ENCODE measurements around the gene EPHB3. TPM values are rescaled to one million over a fixed set of nuclear protein-coding genes. Genes with fewer than 3 reads are reported as not detected.
A peak's percentile ranks its signal among the peaks of the same experiment; 100 is the strongest.

The EPHB3 gene
- polyA plus RNA-seq, 1 donor from 2014 or later = not detected

DNA sequence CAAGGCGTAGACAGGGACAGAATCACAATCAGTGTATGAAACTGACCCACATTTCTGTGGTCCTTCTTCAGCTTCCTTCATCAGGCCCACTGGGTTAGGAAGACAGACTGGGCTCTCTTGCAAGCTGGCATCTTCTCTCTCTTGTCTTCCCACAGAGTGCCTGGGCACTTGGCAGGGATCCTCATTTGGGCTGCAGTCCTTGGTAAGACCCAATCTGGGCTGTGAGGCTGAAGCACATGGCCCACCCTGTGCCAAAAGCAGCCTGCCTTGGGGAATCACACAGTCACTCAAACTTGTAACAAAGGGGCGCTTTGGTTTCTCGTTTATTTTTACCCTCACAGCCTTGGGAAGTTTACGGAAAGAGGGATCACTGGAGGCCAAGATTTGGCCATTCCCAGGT lies 8.2 kb upstream of the EPHB3 start:
- Mint-ChIP-seq H3K36me3 (no peaks in the 10 kb centered on the region), H3K9me3 (no peaks in the 10 kb centered on the region), H3K27me3 (peaks cover 42% of the 10 kb centered on the region), H3K4me1 (no peaks in the 10 kb centered on the region), H3K27ac (no peak overlapping the region), H3K4me3 (no peak overlapping the region)

DNA sequence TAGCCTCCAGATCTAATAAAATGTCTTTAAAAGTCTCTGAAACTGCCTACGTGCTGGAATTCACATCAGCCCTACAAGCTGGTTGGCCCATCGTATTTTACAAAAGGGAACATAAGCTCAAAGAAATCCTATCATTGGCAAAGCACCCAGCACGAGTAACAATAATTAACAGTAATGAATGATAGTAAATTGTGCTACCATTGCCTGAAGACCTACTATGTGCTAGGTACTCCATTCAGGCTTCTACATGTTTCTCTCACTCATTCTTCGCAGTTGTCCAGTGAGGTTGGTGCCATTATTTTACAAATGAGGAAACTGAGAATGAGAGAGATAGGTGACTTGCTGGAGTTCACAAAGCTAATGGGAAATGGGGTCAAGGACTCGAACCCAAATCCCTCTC lies 7.1 kb upstream of the EPHB3 start:
- Mint-ChIP-seq H3K4me3 (no peak overlapping the region), H3K9me3 (no peaks in the 10 kb centered on the region), H3K27ac (no peak overlapping the region), H3K27me3 (peaks cover 42% of the 10 kb centered on the region), H3K36me3 (no peaks in the 10 kb centered on the region), H3K4me1 (no peaks in the 10 kb centered on the region)

DNA sequence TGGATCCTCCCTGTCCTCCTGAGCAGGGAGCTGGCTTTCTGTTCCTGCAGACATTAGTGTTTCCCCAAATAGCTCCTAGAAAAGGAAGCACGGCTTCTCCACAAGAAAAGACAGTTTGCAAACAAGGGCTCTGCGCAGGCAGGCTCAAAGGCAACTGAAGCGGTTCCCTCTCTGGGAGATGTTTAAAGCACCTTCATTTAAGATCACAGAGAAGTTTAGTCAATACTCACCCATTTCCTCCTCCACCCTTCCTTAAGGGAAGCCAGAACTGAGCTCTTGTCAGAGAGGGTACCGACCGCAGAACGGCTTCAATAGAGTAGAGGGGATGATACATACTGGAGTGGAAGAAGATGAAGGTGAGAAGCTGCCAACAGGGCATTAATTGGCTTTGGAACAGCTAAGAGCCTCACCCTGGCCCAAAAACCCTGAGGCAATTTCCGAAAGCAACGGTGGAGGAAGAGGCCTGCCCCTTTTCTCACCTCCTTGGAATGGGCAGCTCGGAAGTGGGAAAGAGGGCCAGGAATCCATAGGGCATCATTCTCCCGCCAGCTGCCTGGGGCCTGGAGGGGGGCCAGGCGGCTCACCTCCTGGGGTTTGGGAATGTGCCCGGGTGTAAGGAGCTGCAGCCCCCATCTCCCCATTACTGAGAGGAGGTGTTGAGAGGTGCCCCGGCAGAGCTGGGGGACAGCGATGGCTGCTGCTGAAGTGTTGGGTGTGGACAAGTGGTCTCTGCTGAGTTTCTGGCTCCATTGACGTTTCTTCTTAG lies 4.8 kb upstream of the EPHB3 start:
- Mint-ChIP-seq H3K4me1 (peaks cover 7 to 11% (median 10%) of the 10 kb centered on the region in 3 donors), H3K9me3 (peaks cover 0 to 5% (median 0%) of the 10 kb centered on the region in 3 donors), H3K27me3 (peaks cover 44% of the 10 kb centered on the region), H3K4me3 (no peak overlapping the region), H3K27ac (peak overlapping the region in 1 of 3 donors; percentile 26), H3K36me3 (peaks cover 2% of the 10 kb centered on the region)

DNA sequence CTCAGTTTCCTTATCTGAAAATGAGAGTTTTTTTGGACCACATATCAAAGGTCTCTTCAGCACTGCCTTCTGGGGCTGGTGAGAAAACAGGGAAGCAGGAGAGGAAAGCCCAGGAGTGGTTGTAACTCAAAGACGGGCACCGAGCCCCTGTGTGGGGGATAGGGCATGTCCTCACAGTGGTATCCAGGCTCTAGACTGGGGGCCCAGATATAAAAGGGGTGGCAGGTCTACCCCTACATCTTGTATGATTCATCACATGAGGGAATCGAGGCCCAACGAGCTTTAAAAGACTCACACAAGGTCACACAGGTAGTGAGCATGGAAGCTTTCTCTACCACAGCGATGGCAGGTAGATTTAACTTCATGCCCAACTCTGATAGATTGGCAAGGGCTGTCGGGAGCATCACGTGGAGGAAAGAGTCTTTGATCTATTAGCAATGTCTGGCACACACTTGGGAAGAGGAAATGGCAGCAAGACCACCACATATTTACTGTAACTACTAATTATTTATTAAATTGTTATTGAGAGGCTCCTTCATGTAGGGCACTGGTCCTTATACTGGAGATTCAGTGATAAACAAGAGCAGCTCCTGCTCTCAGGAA lies 4.1 kb upstream of the EPHB3 start:
- H3K27ac Mint-ChIP-seq = peak overlapping the region in 1 of 3 donors; percentile 47
- peaks cover 7 to 11% (median 10%) of the 10 kb centered on the region in 3 donors for H3K4me1 Mint-ChIP-seq
- no peak overlapping the region for H3K4me3 Mint-ChIP-seq
- peaks cover 40% of the 10 kb centered on the region for H3K27me3 Mint-ChIP-seq
- H3K36me3 Mint-ChIP-seq = peaks cover 2% of the 10 kb centered on the region
- H3K9me3 Mint-ChIP-seq = peaks cover 0 to 5% (median 0%) of the 10 kb centered on the region in 3 donors

DNA sequence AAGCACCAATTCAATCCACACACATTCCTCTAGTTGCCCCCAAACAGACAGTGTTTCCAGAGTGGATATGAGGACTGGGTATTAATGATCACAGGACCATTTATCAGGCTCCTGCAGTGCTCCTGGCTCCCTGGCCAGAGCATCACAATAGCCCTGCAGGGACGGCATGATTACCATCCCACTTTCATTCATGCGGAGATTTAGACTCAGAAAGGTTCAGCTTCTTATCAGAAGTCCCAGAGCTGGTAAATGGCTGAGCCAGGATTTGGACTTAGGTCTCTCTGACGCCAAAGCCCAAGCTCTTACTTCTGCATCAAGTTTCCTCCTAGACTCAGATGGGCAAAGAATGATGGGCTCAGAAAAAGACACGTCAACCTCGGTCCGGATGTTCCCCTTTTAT lies 2.9 kb upstream of the EPHB3 start:
- peaks cover 31% of the 10 kb centered on the region for H3K27me3 Mint-ChIP-seq
- peaks cover 2% of the 10 kb centered on the region for H3K36me3 Mint-ChIP-seq
- H3K4me3 Mint-ChIP-seq = no peak overlapping the region
- no peak overlapping the region for H3K27ac Mint-ChIP-seq
- peaks cover 0 to 5% (median 0%) of the 10 kb centered on the region in 3 donors for H3K9me3 Mint-ChIP-seq
- H3K4me1 Mint-ChIP-seq = peaks cover 7 to 13% (median 13%) of the 10 kb centered on the region in 3 donors

DNA sequence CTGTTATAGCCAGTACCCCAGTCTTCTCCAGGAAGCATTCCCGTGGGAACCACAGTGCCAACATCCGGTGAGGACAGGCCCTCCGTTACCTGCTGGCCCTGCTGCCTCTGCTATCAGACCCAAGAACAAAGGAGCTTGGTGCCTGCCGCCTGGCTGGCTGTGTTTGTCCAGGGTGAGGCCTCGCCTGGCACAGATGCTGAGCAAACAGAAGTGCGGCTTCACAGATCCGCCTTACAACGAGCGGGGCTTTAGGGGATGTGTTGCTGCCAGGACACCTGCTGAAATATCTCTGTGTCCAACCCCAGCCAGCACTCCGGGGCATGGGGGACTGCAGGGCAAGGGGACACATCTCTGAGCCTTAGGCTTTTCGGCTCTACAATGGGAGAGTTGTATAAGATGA lies 2.2 kb upstream of the EPHB3 start:
- Mint-ChIP-seq H3K36me3 (peaks cover 2% of the 10 kb centered on the region), H3K9me3 (peaks cover 0 to 5% (median 0%) of the 10 kb centered on the region in 3 donors), H3K27me3 (peaks cover 31% of the 10 kb centered on the region), H3K27ac (no peak overlapping the region), H3K4me1 (peaks cover 7 to 13% (median 13%) of the 10 kb centered on the region in 3 donors), H3K4me3 (no peak overlapping the region)

DNA sequence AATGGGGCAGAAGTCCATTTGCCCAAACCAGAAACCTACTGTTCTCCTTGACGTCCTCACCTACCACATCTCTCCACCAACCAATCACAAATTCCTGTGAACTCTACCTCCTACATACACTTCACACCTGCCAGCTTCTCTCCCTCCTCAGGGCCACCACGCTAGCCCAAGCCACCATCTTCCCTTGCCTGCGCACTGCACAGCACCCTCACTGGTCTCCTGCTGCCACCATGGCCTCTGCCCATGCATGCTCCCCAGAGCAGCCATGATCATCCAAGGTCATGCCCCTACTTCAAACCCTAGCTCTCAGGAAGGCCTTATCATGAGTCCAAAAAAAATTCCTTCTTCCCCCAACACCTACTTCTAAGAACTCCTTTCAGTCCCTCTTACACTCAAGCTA lies 1.1 kb upstream of the EPHB3 start:
- Mint-ChIP-seq H3K36me3 (peaks cover 2% of the 10 kb centered on the region), H3K4me3 (peak overlapping the region; percentile 36 to 92 (median 80)), H3K27ac (peak overlapping the region in 2 of 3 donors; percentile 32 to 90), H3K27me3 (peaks cover 31% of the 10 kb centered on the region), H3K9me3 (peaks cover 0 to 5% (median 0%) of the 10 kb centered on the region in 3 donors), H3K4me1 (peaks cover 7 to 15% (median 13%) of the 10 kb centered on the region in 3 donors)

DNA sequence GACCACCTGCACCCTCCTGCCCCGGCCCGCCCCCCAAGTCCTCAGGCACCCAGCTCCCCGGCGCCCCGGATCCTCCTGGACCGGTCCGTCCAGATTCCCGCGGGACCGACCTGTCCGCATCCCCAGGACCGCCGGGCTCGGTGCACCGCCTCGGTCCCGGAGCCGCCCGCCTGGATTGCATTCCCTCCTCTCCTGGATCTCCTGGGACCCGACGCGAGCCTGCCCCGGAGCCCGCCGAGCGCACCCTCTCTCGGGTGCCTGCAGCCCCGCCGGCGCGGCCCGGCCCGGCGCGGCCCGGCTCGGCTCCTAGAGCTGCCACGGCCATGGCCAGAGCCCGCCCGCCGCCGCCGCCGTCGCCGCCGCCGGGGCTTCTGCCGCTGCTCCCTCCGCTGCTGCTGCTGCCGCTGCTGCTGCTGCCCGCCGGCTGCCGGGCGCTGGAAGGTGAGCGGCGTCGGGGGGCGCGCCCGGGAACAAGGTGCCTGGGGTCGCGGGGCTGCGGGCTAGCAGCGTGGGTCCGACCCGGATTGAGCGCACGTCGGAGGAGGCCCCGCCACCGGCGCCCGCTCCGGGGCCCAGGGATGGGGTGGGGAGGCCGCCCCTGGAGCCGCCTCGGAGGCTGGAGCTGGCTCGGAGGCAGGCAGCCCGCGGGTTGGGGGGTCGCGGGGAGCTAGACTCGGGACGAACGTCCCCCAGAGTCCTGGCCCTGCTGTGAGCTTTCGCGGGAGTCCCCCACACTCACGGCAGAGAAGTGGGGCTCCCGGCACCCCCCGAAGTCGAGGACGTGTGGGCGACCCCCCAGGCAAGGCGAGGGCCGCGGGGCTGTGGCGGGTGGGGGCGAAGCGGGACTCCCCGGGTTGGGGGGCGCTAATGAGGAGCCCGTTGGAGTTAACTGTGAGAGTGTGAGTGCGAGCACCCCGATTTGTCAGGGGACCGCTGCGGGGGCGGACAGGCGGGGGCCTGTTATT lies 610 bp downstream of the EPHB3 start:
- H3K4me3 Mint-ChIP-seq = peak overlapping the region; percentile 36 to 92 (median 80)
- peaks cover 2% of the 10 kb centered on the region for H3K36me3 Mint-ChIP-seq
- no peak overlapping the region for H3K27ac Mint-ChIP-seq
- H3K4me1 Mint-ChIP-seq = peaks cover 7 to 15% (median 15%) of the 10 kb centered on the region in 3 donors
- peaks cover 21% of the 10 kb centered on the region for H3K27me3 Mint-ChIP-seq
- H3K9me3 Mint-ChIP-seq = peaks cover 0 to 5% (median 0%) of the 10 kb centered on the region in 3 donors

DNA sequence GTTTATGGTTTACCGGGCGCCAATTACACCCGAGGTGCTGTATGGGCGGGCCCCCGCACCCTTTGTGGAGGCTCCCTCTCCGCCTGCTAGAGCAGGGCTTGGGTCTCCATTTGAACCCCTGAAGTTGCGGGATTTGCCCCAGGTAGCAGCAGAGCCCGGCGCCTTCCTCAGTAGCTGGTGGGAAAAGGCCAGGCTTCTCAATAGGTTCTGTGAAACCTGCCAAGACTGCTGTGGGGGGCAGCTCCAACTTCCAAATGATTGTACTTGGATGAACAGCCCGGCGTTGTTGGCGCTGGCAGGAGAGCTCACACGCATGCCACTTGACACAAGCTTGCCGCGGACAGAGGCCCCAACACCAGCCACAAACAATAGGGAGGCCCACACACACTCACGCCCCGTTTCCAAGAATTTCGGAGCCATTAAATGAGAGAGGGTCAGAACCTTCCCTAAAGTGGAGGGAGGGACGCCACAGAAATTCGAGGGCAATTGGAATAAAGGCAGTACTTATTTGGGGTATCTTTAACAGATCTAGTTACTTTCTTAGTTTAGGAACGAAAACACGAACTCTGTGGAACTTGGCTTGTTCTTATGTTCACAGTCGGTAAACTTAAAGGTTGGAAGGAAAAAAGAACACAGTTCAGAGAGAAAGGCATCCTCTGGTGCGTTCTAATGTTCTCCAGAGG lies 1.4 kb downstream of the EPHB3 start:
- Mint-ChIP-seq H3K4me3 (peak overlapping the region in 3 of 4 donors; percentile 30 to 57 (median 52)), H3K27me3 (peaks cover 26% of the 10 kb centered on the region), H3K36me3 (peaks cover 2% of the 10 kb centered on the region), H3K9me3 (peaks cover 0 to 5% (median 0%) of the 10 kb centered on the region in 3 donors), H3K27ac (peak overlapping the region in 1 of 3 donors; percentile 63), H3K4me1 (peaks cover 7 to 18% (median 15%) of the 10 kb centered on the region in 3 donors)

DNA sequence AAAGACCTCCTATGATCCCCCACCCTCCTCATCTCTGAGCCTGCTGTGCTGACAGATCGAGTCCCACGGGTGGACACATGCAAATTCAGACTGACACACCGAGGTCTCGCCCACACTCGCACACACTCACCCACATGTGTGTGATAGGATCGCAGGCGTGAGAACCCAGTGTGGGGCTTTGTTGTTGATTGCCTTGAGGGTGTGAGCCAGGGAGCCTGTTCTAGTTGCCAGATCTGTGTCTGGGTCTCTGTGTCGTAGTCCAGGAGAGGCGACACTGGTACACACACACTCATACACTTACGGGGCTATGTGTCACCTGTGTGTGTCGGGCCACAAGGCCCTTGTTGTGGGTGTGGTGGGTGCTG lies 2.0 kb downstream of the EPHB3 start:
- peak overlapping the region in 2 of 4 donors; percentile 52 to 57 for H3K4me3 Mint-ChIP-seq
- H3K4me1 Mint-ChIP-seq = peaks cover 7 to 18% (median 15%) of the 10 kb centered on the region in 3 donors
- H3K27me3 Mint-ChIP-seq = peaks cover 21% of the 10 kb centered on the region
- peak overlapping the region in 1 of 3 donors; percentile 63 for H3K27ac Mint-ChIP-seq
- peaks cover 0 to 5% (median 0%) of the 10 kb centered on the region in 3 donors for H3K9me3 Mint-ChIP-seq
- peaks cover 2% of the 10 kb centered on the region for H3K36me3 Mint-ChIP-seq

DNA sequence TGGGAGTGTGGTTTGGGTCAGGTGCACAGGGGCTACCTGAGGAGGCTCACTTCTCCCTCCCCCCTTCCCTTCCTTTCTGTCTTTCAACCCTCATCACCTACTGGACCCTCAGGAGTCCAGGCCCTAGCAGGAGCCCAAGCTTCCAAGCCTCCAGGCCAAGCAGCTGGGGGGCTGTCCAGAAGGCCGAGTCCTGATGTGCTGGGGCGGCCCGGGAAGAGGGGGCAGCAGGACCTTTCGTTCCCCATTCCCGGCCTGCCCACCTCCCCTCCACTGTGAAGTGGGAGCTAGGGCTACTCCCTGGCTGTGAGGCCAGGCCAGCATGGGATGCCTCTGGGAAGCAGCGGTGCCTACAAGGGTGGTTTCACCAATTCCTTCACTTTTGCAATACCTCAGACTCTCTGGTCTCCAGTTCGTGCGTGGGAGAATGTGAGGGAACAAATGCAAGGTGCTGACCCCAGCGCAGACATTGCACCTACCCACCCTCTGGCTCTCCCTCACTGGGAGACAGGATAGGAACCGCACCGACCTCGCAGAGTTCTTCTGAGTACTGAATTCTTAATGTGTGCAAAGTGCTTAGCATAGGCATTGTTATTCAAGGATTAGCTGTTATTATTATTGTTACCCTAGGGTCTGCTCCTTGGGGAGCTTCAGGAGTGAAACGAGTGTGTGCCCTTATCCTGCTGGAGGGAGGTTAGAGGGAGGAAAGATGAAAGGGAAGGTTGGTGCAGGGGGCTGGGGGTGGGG lies 2.5 kb downstream of the EPHB3 start:
- Mint-ChIP-seq H3K4me3 (peak overlapping the region in 1 of 4 donors; percentile 34), H3K27ac (no peak overlapping the region), H3K36me3 (peaks cover 2% of the 10 kb centered on the region), H3K27me3 (peaks cover 21% of the 10 kb centered on the region), H3K4me1 (peaks cover 7 to 18% (median 15%) of the 10 kb centered on the region in 3 donors), H3K9me3 (peaks cover 0 to 5% (median 0%) of the 10 kb centered on the region in 3 donors)

DNA sequence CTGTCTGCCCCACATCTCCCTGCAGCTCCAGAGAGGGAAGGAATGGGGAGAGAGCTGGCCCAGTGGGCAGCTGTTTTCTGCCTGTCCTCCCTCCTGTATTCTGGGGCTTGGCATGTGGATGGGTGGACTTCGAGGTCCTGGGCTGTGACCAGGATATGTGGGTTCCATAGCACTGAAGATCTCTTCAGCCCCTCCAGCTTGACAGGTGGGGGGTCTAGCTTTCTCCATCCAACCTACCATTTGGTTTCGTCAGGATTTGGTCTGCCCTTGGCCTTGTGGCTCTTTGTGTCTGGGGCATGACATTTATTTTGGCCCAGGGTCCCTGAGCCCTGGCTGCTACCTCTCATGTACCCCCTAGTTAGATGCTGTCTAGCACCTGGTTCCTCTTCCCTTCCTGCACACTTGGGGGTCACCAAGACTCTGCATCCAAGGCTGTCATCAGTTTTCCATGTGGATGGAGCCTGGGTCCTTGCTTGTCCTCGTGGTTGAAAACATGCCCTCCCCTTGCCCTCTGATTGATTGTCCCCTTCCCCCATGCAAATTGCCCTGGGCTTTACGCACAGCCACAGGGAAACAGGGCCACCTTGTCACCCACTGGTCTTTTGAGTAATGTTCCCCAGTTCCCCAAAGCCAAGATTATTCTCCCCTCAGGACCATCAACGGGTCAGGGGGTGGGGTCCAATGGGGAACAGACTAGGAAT lies 3.2 kb downstream of the EPHB3 start:
- H3K27ac Mint-ChIP-seq = no peak overlapping the region
- peaks cover 26% of the 10 kb centered on the region for H3K27me3 Mint-ChIP-seq
- no peak overlapping the region for H3K4me3 Mint-ChIP-seq
- peaks cover 7 to 18% (median 15%) of the 10 kb centered on the region in 3 donors for H3K4me1 Mint-ChIP-seq
- H3K9me3 Mint-ChIP-seq = peaks cover 0 to 5% (median 0%) of the 10 kb centered on the region in 3 donors
- H3K36me3 Mint-ChIP-seq = peaks cover 2% of the 10 kb centered on the region
